IPS-NIHi7 (cell line): ENCODE results near the gene ERMP1.
"Not testable (repeated sequence)": the region's sequence is repeated elsewhere in the genome, so short reads cannot be mapped to it uniquely, and the experiment has no call there.

Experiments
- DNase-seq: peaks from one replicate; pipeline ENCODE4 v3.0.0; 2012; ENCODE audit warnings: mixed read lengths; ENCODE audit errors: extremely low spot score

Gene ERMP1

GRCh38 chr9:5784526-5785315, 48.2 kb downstream of the ERMP1 start:
- peak; percentile 17 for DNase-seq

GRCh38 chr9:5783982-5784381, 48.9 kb downstream of the ERMP1 start:
- DNase-seq = peak; percentile 16

- DNase-seq = not testable (repeated sequence)
Measured at GRCh38 chr9:5783420-5783819, 49.5 kb downstream of the ERMP1 start.

GRCh38 chr9:5779705-5780218, 53.2 kb downstream of the ERMP1 start:
- not testable (repeated sequence) for DNase-seq

GRCh38 chr9:5778805-5779204, 54.1 kb downstream of the ERMP1 start:
- no peak for DNase-seq

- peak; percentile 48 for DNase-seq
Measured at GRCh38 chr9:5773324-5773999, 59.5 kb downstream of the ERMP1 start.

- no peak for DNase-seq
Measured at GRCh38 chr9:5767968-5768932, 64.7 kb downstream of the ERMP1 start.

GRCh38 chr9:5764130-5764868, 68.6 kb downstream of the ERMP1 start:
- DNase-seq = no peak

GRCh38 chr9:5762421-5762820, 70.5 kb downstream of the ERMP1 start:
- no peak for DNase-seq

GRCh38 chr9:5760338-5760737, 72.6 kb downstream of the ERMP1 start:
- no peak for DNase-seq

GRCh38 chr9:5756633-5757032, 76.3 kb downstream of the ERMP1 start:
- DNase-seq = no peak

GRCh38 chr9:5750569-5750968, 82.3 kb downstream of the ERMP1 start:
- no peak for DNase-seq

GRCh38 chr9:5749306-5749705, 83.6 kb downstream of the ERMP1 start:
- DNase-seq = no peak

GRCh38 chr9:5748438-5748837, 84.5 kb downstream of the ERMP1 start:
- no peak for DNase-seq

- no peak for DNase-seq
Measured at GRCh38 chr9:5743109-5743508, 89.8 kb downstream of the ERMP1 start.

GRCh38 chr9:5736563-5737346, 96.2 kb downstream of the ERMP1 start:
- DNase-seq = no peak

GRCh38 chr9:5735072-5735471, 97.8 kb downstream of the ERMP1 start:
- no peak for DNase-seq
